Duodenal mucosa (tissue), 2 donors: ENCODE results near the gene LAMP5.

ENCODE experiments used
- H3K27ac ChIP-seq: one replicate; pipeline ENCODE4 v1.7.0; 2013; ENCODE audit warnings: low read depth, low read length
- H3K27me3 ChIP-seq, 2 donors: one replicate each; pipeline ENCODE4 v1.7.0; 2013; ENCODE audit warnings: low read length in 2 of 2, control low read depth in 1 of 2; ENCODE audit not compliant: insufficient read depth in 2 of 2, control insufficient read depth in 1 of 2
- H3K36me3 ChIP-seq, 2 donors: one replicate each; pipeline ENCODE4 v1.7.0; 2013; ENCODE audit warnings: low read length in 2 of 2, control low read depth in 1 of 2; ENCODE audit not compliant: insufficient read depth in 2 of 2, control insufficient read depth in 1 of 2
- H3K4me1 ChIP-seq, 2 donors: one replicate each; pipeline ENCODE4 v1.7.0; 2013; ENCODE audit warnings: low read length in 2 of 2, control low read depth in 1 of 2; ENCODE audit not compliant: insufficient read depth in 2 of 2, control insufficient read depth in 1 of 2
- H3K4me3 ChIP-seq, 2 donors: one replicate each; pipeline ENCODE4 v1.7.0; 2013; ENCODE audit warnings: low read length in 2 of 2, low read depth in 1 of 2
- H3K9ac ChIP-seq, 2 donors: one replicate each; pipeline ENCODE4 v1.7.0; 2013; ENCODE audit warnings: low read length in 2 of 2, low read depth in 1 of 2
- H3K9me3 ChIP-seq, 2 donors: one replicate each; pipeline ENCODE4 v1.7.0; 2013; ENCODE audit warnings: low read length in 2 of 2, control low read depth in 1 of 2; ENCODE audit not compliant: control insufficient read depth in 1 of 2

The LAMP5 gene

GRCh38 chr20:9508696-9509178 is 5.7 kb upstream of the LAMP5 start:
- no peaks in the 10 kb centered on the region for H3K4me1 ChIP-seq
- H3K4me3 ChIP-seq, result no peak overlapping the region
- peaks cover 35 to 43% of the 10 kb centered on the region in 2 donors for H3K27me3 ChIP-seq

GRCh38 chr20:9509246-9509645 is 5.1 kb upstream of the LAMP5 start:
- Histone ChIP-seq H3K9ac (no peak overlapping the region), H3K9me3 (no peaks in the 10 kb centered on the region), H3K4me1 (no peaks in the 10 kb centered on the region), H3K27me3 (peaks cover 35 to 48% of the 10 kb centered on the region in 2 donors), H3K27ac (no peak overlapping the region), H3K36me3 (no peaks in the 10 kb centered on the region), H3K4me3 (no peak overlapping the region)

More at GRCh38 chr20:9508696-9509178, 5.7 kb upstream of the LAMP5 start:
- Histone ChIP-seq H3K27ac (no peak overlapping the region), H3K36me3 (no peaks in the 10 kb centered on the region), H3K9ac (no peak overlapping the region), H3K9me3 (no peaks in the 10 kb centered on the region)

DNA sequence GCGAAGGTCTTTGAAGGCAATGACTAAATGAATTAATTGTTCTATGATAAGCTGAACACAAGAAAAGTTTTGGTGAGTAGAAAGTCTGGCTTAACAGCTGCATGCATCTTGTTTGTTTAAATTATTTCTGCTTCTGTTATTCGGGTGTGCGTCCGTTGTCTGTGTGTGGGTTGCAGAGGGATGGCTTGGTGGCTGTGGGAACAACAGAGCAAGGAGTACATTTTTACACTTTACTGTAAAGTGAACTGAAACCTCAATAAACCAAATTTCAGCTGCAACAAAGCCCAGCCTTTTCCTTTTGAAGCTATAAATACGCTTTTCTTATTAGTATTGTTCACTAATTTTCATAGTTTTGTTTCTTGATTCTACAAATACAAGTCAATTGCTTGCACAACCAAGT is 3.5 kb upstream of the LAMP5 start:
- Histone ChIP-seq H3K4me1 (no peaks in the 10 kb centered on the region), H3K27ac (no peak overlapping the region), H3K36me3 (no peaks in the 10 kb centered on the region), H3K9me3 (no peaks in the 10 kb centered on the region), H3K27me3 (peaks cover 36 to 50% of the 10 kb centered on the region in 2 donors), H3K9ac (no peak overlapping the region), H3K4me3 (no peak overlapping the region)

DNA sequence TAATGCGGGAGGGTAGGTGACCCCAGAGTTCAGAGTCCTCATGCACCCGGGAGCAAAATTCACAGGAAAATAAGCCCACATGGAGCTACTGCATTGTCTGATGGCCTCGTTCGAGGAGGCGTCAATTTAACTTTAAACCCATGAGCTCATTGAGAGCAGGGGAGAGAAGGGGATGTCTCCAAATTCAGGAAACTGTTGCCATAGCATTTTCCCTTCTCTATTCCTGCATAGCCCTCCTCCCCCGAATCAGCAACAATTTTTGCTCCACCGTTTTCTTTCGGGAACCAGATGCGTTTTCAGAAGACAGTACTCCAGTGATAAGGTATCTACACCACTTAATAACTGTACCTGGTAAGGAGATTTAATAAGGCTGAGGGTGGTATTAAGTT is 324 bp upstream of the LAMP5 start:
- Histone ChIP-seq H3K9ac (no peak overlapping the region), H3K27me3 (peaks cover 21 to 32% of the 10 kb centered on the region in 2 donors), H3K27ac (no peak overlapping the region), H3K36me3 (no peaks in the 10 kb centered on the region), H3K9me3 (no peaks in the 10 kb centered on the region), H3K4me3 (no peak overlapping the region), H3K4me1 (no peaks in the 10 kb centered on the region)

DNA sequence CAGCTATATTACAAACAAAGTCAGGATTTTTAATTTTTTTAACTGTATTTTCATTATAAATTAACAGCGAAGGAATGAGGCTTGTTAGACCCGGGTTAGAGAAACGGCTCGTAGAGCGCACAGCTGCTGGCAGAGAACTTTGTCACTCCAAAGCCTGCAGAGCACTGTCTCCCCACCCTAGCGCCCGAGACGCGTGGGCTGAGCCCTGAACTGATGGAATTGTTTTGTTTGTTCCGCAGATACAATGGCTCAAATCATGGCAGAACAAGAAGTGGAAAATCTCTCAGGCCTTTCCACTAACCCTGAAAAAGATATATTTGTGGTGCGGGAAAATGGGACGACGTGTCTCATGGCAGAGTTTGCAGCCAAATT is 810 bp downstream of the LAMP5 start:
- H3K36me3 ChIP-seq, result no peaks in the 10 kb centered on the region
- peaks cover 17 to 27% of the 10 kb centered on the region in 2 donors for H3K27me3 ChIP-seq
- no peak overlapping the region for H3K9ac ChIP-seq
- no peaks in the 10 kb centered on the region for H3K4me1 ChIP-seq
- H3K4me3 ChIP-seq, result peak overlapping the region in 1 of 2 donors; percentile 22
- H3K27ac ChIP-seq, result no peak overlapping the region
- H3K9me3 ChIP-seq, result no peaks in the 10 kb centered on the region

DNA sequence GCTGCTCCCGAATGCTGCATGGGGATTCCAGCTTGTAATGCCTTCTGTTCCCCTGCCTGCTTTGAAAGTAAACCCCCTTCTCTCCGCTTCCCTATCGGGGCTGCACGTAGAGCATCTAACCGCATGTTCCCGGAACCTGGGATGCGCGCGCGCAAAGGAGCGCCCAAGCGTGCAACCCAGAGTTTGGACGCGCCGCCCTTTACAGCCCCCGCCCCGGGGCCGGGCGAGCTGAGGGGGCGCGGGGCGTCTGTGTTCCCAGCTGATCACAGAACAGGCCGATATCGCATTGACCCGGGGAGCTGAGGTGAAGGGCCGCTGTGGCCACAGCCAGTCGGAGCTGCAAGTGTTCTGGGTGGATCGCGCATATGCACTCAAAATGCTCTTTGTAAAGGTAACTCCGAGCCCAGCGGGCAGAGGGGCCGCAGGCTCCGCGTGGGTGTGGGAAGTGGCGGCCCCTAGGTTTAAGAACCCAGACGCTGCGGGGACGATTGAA is 1.4 kb downstream of the LAMP5 start:
- peak overlapping the region; percentile 53 to 55 for H3K4me3 ChIP-seq
- H3K9me3 ChIP-seq, result no peaks in the 10 kb centered on the region
- no peaks in the 10 kb centered on the region for H3K4me1 ChIP-seq
- H3K27me3 ChIP-seq, result peaks cover 15 to 31% of the 10 kb centered on the region in 2 donors
- H3K9ac ChIP-seq, result no peak overlapping the region
- no peaks in the 10 kb centered on the region for H3K36me3 ChIP-seq
- H3K27ac ChIP-seq, result no peak overlapping the region

DNA sequence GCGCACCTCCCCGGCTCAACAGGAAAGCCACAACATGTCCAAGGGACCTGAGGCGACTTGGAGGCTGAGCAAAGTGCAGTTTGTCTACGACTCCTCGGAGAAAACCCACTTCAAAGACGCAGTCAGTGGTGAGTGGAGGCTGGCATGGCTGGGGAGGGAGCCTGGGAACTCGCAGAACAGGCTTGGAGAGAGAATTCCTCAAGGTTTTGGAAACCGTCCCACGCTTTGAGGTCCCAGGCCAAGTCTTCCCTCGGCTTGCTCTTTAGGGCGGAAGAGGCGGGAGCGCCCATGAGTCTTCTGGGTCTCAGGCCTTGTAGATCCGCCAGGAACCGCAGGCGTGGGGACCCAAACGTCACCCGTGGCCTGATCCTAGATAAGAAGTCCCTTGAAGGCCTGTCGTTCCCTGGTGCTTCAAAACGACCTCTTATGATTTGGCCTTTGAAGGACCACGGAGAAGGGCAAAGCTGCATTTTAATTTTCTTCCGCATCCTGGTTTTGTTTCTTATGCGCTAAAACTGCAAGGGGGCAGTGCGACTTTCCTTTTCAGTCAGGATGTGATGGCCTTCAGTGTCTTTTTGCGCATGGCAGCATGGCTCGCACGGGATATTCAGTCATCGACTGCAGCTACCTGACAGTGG is 2.0 kb downstream of the LAMP5 start:
- Histone ChIP-seq H3K9me3 (no peaks in the 10 kb centered on the region), H3K4me1 (no peaks in the 10 kb centered on the region), H3K9ac (no peak overlapping the region), H3K27me3 (peaks cover 15 to 29% of the 10 kb centered on the region in 2 donors), H3K36me3 (no peaks in the 10 kb centered on the region), H3K27ac (no peak overlapping the region), H3K4me3 (peak overlapping the region; percentile 53 to 55)

DNA sequence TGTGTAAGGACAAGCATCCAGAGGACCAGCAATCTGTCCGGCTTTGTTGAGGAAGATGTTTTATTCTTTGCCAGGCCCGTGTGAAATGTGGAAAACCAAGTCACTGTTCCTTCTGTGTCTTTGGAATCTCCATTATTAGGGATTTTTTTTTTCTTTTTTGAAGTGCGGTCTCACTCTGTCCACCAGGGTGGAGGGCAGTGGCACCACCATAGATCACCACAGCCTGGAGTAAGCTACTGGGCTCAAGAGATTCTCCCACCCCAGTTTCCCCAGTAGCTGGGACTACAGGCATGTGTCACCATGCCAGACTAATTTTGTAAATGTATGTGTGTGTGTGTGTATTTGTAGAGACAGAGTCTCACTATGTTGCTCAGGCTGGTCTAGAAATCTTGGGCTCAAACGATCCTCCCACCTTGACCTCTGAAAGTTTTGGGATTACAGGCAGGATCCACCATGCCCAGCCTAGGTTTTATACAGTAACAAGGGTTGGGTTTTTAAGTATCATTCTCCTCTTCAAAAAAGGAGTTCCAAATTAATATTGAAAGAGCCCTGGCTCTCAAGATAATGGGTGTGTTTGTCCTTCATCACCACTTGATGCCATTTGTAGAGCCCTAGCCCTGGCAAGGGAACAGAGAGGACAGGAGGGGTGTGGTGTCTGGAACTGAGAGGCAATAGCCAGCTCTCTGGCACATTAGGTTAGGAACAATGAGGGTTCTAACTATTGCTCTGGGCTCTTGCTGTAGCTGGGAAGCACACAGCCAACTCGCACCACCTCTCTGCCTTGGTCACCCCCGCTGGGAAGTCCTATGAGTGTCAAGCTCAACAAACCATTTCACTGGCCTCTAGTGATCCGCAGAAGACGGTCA is 3.1 kb downstream of the LAMP5 start:
- Histone ChIP-seq H3K36me3 (no peaks in the 10 kb centered on the region), H3K4me1 (no peaks in the 10 kb centered on the region), H3K27ac (no peak overlapping the region), H3K9ac (no peak overlapping the region), H3K4me3 (no peak overlapping the region), H3K9me3 (no peaks in the 10 kb centered on the region), H3K27me3 (peaks cover 15 to 32% of the 10 kb centered on the region in 2 donors)

DNA sequence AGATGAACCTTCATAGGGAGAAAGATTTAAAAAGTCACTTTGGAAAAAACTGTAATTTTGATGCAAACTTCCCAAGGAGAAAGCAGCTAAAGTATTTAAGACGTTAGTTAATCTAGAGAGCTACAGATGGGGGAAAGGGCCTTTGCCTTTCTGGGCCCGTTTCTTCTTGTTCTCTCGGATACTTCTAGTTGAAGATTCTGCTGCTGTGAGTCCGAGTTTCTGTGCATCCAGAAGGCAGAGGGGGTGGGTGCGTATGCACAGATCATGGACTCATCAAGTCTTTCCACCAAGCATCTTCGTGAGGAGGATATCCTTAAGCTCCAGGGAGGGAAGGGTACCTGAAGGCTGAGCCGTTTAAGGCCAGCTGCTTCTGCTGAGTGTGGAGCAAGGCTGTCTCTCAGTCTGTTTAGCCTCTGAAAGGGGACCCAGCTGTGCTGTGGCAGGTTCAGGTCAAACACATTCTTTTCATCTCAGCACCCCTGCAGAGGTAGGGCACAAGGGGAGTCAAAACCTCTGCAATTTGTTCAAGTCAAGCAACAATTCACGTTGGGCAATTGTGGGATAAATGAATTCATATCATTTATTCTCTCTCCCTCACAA is 4.3 kb downstream of the LAMP5 start:
- Histone ChIP-seq H3K4me3 (no peak overlapping the region), H3K36me3 (no peaks in the 10 kb centered on the region), H3K9ac (no peak overlapping the region), H3K9me3 (no peaks in the 10 kb centered on the region), H3K27me3 (peaks cover 15 to 34% of the 10 kb centered on the region in 2 donors), H3K27ac (no peak overlapping the region), H3K4me1 (no peaks in the 10 kb centered on the region)

- H3K9ac ChIP-seq, result no peak overlapping the region
- H3K4me3 ChIP-seq, result no peak overlapping the region
- H3K27me3 ChIP-seq, result peaks cover 15 to 27% of the 10 kb centered on the region in 2 donors
- no peaks in the 10 kb centered on the region for H3K9me3 ChIP-seq
- H3K36me3 ChIP-seq, result no peaks in the 10 kb centered on the region
- no peak overlapping the region for H3K27ac ChIP-seq
- H3K4me1 ChIP-seq, result no peaks in the 10 kb centered on the region
These were observed 5.7 kb downstream of the LAMP5 start for GRCh38 chr20:9520086-9520485.
